Fibroblast of lung (primary cell): ENCODE results near the gene IMPDH1. TPM values are rescaled to one million over a fixed set of nuclear protein-coding genes. Genes with fewer than 3 reads are reported as not detected.

Source experiments
- DNase-seq, 2 donors: peaks; one replicate each; pipeline versions ENCODE4 v3.0.0 to v3.0.0-alpha.2; 2010; ENCODE audit warnings: low read depth in 2 of 2
- H2AFZ ChIP-seq: 2 replicates; pipeline ENCODE4 v1.5.1; 2012; ENCODE audit warnings: low read length, control low read depth, inconsistent platforms
- H3K27ac ChIP-seq: 2 replicates; pipeline ENCODE4 v1.5.1; 2011; ENCODE audit warnings: low read length, control low read depth; ENCODE audit not compliant: insufficient read depth
- H3K27me3 ChIP-seq: 2 replicates; pipeline ENCODE4 v1.5.1; 2011; ENCODE audit warnings: mild to moderate bottlenecking, low read length; ENCODE audit not compliant: control insufficient read depth, insufficient read depth
- H3K36me3 ChIP-seq: 2 replicates; pipeline ENCODE4 v1.5.1; 2011; ENCODE audit warnings: low read length; ENCODE audit not compliant: control insufficient read depth, insufficient read depth
- H3K4me1 ChIP-seq: 2 replicates; pipeline ENCODE4 v1.5.1; 2011; ENCODE audit warnings: low read length; ENCODE audit not compliant: control insufficient read depth, insufficient read depth; ENCODE audit errors: extremely low read depth
- H3K4me2 ChIP-seq: 2 replicates; pipeline ENCODE4 v1.5.1; 2011; ENCODE audit warnings: low read length, control low read depth; ENCODE audit not compliant: insufficient read depth; ENCODE audit errors: extremely low read depth
- H3K4me3 ChIP-seq, 4 experiments: fragments of 200-600 bp in 1 of 4; sonication (generic) in 1 of 4; replicated peaks in 1 of 4; 2 replicates each; pipeline ENCODE4 v1.5.1; 2011 to 2016; ENCODE audit warnings: low read length in 4 of 4, low read depth in 3 of 4, mild to moderate bottlenecking in 3 of 4, control low read depth in 2 of 4, inconsistent platforms in 1 of 4, mixed read lengths in 1 of 4; ENCODE audit not compliant: insufficient read depth in 1 of 4; ENCODE audit errors: control extremely low read depth in 1 of 4
- H3K79me2 ChIP-seq: 2 replicates; pipeline ENCODE4 v1.5.1; 2012; ENCODE audit warnings: mild to moderate bottlenecking, low read length, inconsistent platforms; ENCODE audit not compliant: control insufficient read depth, insufficient read depth
- H3K9ac ChIP-seq: 2 replicates; pipeline ENCODE4 v1.5.1; 2011; ENCODE audit warnings: mild to moderate bottlenecking, low read length, control low read depth; ENCODE audit not compliant: insufficient read depth
- H3K9me3 ChIP-seq: 2 replicates; pipeline ENCODE4 v1.5.1; 2012; ENCODE audit warnings: low read depth, low read length; ENCODE audit not compliant: control insufficient read depth, insufficient read depth
- H4K20me1 ChIP-seq: 2 replicates; pipeline ENCODE4 v1.5.1; 2011; ENCODE audit warnings: low read length; ENCODE audit not compliant: control insufficient read depth, insufficient read depth; ENCODE audit errors: extremely low read depth
- CTCF ChIP-seq, 2 donors: IDR thresholded peaks in 1 of 2; conservative IDR thresholded peaks in 1 of 2; 1 replicate in 1 of 2; 2 replicates in 1 of 2; pipeline ENCODE4 v1.5.1; 2011 to 2012; ENCODE audit warnings: low read length in 2 of 2, control low read depth in 1 of 2, inconsistent platforms in 1 of 2, low read depth in 1 of 2, mild to moderate bottlenecking in 1 of 2
- EZH2 ChIP-seq: IDR thresholded peaks from 2 replicates; pipeline ENCODE4 v1.5.1; 2012; ENCODE audit warnings: low read length, control low read depth, mild to moderate bottlenecking; ENCODE audit errors: missing control alignments
- polyA plus RNA-seq, 2 donors: library from polyadenylated mRNA; depleted of rRNA in 1 of 2; stranded (reverse) in 1 of 2; unstranded in 1 of 2; fragments of >200 nt; gene quantifications; 2 replicates each; pipeline ENCODE4 v1.2.1, GENCODE V29; 2011 to 2012; ENCODE audit warnings: missing spikeins in 1 of 2
- total RNA-seq: library from RNA; depleted of rRNA; stranded (reverse); fragments of >200 nt; gene quantifications from 2 replicates; pipeline ENCODE4 v1.2.1, GENCODE V29; 2014

The IMPDH1 gene
- total and polyA plus RNA-seq, 2 donors (not counting 1 experiment from before 2014, with no cell fraction given), result 30.2 to 56.5 TPM

- peaks cover 4% of the 10 kb centered on the region for H3K27me3 ChIP-seq
- H3K79me2 ChIP-seq, result no peaks in the 10 kb centered on the region
- TF ChIP-seq EZH2 (no peak), CTCF (conservative IDR thresholded peaks at IDR 0.05 in 1 of 2, IDR thresholded peaks at IDR 0.05 in 1 of 2; ENCODE audit: low read depth in 1 of 2, low read length in 2 of 2) (no peak)
- no peak overlapping the region for H3K27ac ChIP-seq
- H3K4me2 ChIP-seq, result no peak overlapping the region
- no peak overlapping the region for H3K4me3 ChIP-seq
- H3K36me3 ChIP-seq, result peaks cover 11% of the 10 kb centered on the region
- H3K4me1 ChIP-seq, result no peaks in the 10 kb centered on the region
- no peaks in the 10 kb centered on the region for H3K9me3 ChIP-seq
- no peak overlapping the region for H2AFZ ChIP-seq
- no peak overlapping the region for H3K9ac ChIP-seq
- H4K20me1 ChIP-seq, result no peaks in the 10 kb centered on the region
- no peak for DNase-seq
These were observed 18.8 kb downstream of the IMPDH1 start for GRCh38 chr7:128390871-128391565.

GRCh38 chr7:128389618-128390329, 20.0 kb downstream of the IMPDH1 start:
- Histone ChIP-seq H2AFZ (no peak overlapping the region), H3K4me3 (no peak overlapping the region), H3K4me2 (no peak overlapping the region), H3K27ac (no peak overlapping the region), H3K9ac (no peak overlapping the region), H3K9me3 (no peaks in the 10 kb centered on the region), H3K36me3 (peaks cover 9% of the 10 kb centered on the region), H4K20me1 (no peaks in the 10 kb centered on the region), H3K79me2 (no peaks in the 10 kb centered on the region), H3K4me1 (no peaks in the 10 kb centered on the region), H3K27me3 (peaks cover 4% of the 10 kb centered on the region)
- no peak for TF ChIP-seq EZH2
- DNase-seq, result no peak

GRCh38 chr7:128389085-128389617, 20.6 kb downstream of the IMPDH1 start:
- Histone ChIP-seq H2AFZ (no peak overlapping the region), H4K20me1 (no peaks in the 10 kb centered on the region), H3K9me3 (no peaks in the 10 kb centered on the region), H3K27ac (no peak overlapping the region), H3K9ac (no peak overlapping the region), H3K4me3 (no peak overlapping the region), H3K4me2 (no peak overlapping the region), H3K4me1 (no peaks in the 10 kb centered on the region), H3K36me3 (peaks cover 9% of the 10 kb centered on the region), H3K27me3 (peaks cover 4% of the 10 kb centered on the region), H3K79me2 (no peaks in the 10 kb centered on the region)
- no peak for TF ChIP-seq CTCF (conservative IDR thresholded peaks at IDR 0.05 in 1 of 2, IDR thresholded peaks at IDR 0.05 in 1 of 2; ENCODE audit: low read depth in 1 of 2, low read length in 2 of 2)
- TF ChIP-seq EZH2, result no peak
- no peak for DNase-seq
